Measurements from ENCODE around the gene MCRIP1. TPM values are rescaled to one million over a fixed set of nuclear protein-coding genes. Genes with fewer than 3 reads are reported as not detected.

The MCRIP1 gene
- total and polyA plus RNA-seq, 9 of the 15 experiments (the other 6 are each of a cell fraction or from before 2014, with no cell fraction given) = 0.39 to 35.8 (median 9.7) TPM

DNA sequence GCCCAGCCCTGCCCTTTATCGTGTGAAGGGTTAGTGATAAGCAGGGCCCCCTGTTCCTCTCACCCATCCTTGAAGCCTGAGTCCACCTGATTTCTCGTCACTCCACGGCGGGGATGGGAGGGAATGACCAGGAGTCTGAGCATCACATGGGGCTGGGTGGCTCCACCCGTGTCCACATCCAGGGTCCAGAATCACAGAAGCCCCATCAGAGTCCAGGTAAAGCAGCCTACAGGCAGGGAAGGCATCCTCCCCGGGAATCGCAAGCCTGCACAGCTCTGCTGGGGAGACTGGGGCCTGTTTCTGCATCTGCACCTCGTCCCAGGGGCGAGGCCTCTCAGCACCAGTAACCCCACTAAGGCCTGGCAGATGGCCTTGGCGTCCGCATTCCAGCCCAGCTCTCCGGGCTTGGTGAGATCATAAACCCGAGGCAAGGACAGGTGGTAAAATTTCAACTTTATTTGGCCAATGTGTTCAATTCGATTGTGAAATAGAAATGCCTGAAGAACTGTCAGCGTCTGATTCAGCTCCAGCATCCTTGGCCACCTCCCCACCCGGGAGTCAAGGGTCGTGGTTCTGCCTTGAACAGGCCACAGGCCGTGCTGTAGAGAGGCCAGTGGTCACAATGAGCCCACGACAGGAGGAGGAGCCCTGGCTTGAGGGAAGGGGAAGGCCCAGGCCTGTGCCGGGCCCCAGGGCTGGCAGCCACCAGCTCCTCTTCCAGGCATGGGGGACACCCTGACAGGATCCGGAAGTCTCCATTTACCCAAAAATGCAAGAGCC, 9.8 kb upstream of the MCRIP1 start (continued):
- TF ChIP-seq, protein P1, sequence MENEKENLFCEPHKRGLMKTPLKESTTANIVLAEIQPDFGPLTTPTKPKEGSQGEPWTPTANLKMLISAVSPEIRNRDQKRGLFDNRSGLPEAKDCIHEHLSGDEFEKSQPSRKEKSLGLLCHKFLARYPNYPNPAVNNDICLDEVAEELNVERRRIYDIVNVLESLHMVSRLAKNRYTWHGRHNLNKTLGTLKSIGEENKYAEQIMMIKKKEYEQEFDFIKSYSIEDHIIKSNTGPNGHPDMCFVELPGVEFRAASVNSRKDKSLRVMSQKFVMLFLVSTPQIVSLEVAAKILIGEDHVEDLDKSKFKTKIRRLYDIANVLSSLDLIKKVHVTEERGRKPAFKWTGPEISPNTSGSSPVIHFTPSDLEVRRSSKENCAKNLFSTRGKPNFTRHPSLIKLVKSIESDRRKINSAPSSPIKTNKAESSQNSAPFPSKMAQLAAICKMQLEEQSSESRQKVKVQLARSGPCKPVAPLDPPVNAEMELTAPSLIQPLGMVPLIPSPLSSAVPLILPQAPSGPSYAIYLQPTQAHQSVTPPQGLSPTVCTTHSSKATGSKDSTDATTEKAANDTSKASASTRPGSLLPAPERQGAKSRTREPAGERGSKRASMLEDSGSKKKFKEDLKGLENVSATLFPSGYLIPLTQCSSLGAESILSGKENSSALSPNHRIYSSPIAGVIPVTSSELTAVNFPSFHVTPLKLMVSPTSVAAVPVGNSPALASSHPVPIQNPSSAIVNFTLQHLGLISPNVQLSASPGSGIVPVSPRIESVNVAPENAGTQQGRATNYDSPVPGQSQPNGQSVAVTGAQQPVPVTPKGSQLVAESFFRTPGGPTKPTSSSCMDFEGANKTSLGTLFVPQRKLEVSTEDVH (IDR thresholded peaks at IDR 0.05; ENCODE audit: low read depth, partially characterized antibody) = peak; percentile 31
- TF ChIP-seq ZNF143 (CRISPR knock-in tag; IDR thresholded peaks at IDR 0.05) (no peak), THAP12 (CRISPR knock-in tag; IDR thresholded peaks at IDR 0.05) (no peak), RFX5 (IDR thresholded peaks at IDR 0.05; ENCODE audit: low read depth, low read length) (no peak), NFXL1 (CRISPR knock-in tag; IDR thresholded peaks at IDR 0.05) (no peak), CLOCK (CRISPR knock-in tag; IDR thresholded peaks at IDR 0.05; ENCODE audit: borderline replicate concordance) (no peak), ZFX (CRISPR knock-in tag; IDR thresholded peaks at IDR 0.05) (peak; percentile 19; the same call in 1 of the 2 replicates), FOXK1 (CRISPR knock-in tag; IDR thresholded peaks at IDR 0.05; ENCODE audit: borderline replicate concordance) (no peak), THRAP3 (IDR thresholded peaks at IDR 0.05; ENCODE audit: borderline replicate concordance) (no peak), KLF6 (CRISPR knock-in tag; IDR thresholded peaks at IDR 0.05; ENCODE audit: borderline replicate concordance) (no peak), CREB3 (tag; conservative IDR thresholded peaks at IDR 0.05; ENCODE audit: low read depth) (no peak), RBFOX2 (IDR thresholded peaks at IDR 0.05; ENCODE audit: low read depth, low read length) (peak; percentile 61), POLR2G (IDR thresholded peaks at IDR 0.05; ENCODE audit: low read depth, low read length) (peak; percentile 74; the same call in 1 of the 2 replicates), MEF2A (IDR thresholded peaks at IDR 0.05; ENCODE audit: control insufficient read depth, low read depth, low read length) (no peak), MEF2D (tag; conservative IDR thresholded peaks at IDR 0.05; ENCODE audit: low read depth) (no peak), RBM25 (IDR thresholded peaks at IDR 0.05; ENCODE audit: low read depth, low read length, severe bottlenecking) (no peak), GABPB1 (CRISPR knock-in tag; IDR thresholded peaks at IDR 0.05) (no peak)
- TF ChIP-seq, protein P2, sequence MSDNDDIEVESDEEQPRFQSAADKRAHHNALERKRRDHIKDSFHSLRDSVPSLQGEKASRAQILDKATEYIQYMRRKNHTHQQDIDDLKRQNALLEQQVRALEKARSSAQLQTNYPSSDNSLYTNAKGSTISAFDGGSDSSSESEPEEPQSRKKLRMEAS (CRISPR knock-in tag; IDR thresholded peaks at IDR 0.05) = peak; percentile 24; the same call in 1 of the 2 replicates

All from K562 (cell line).